GM21526 (cell line): ENCODE data around the gene TTC39C.
"Not testable (repeated sequence)": the region's sequence is repeated elsewhere in the genome, so short reads cannot be mapped to it uniquely, and the experiment has no call there.

Source experiments
- ATAC-seq: cut with Tn5 transposase; IDR thresholded peaks from one replicate; pipeline ENCODE4 v1.9.1; 2021; ENCODE audit warnings: moderate library complexity; ENCODE audit not compliant: unreplicated experiment, low FRiP score

The TTC39C gene

GRCh38 chr18:24048261-24048660 lies 33.7 kb downstream of the TTC39C start:
- no peak for ATAC-seq

- ATAC-seq: no peak
Observed at GRCh38 chr18:24049142-24049541, 34.6 kb downstream of the TTC39C start.

- ATAC-seq: no peak
Observed at GRCh38 chr18:24051031-24051947, 36.7 kb downstream of the TTC39C start.

- ATAC-seq: no peak
Observed at GRCh38 chr18:24052053-24052452, 37.5 kb downstream of the TTC39C start.

GRCh38 chr18:24053211-24053610 lies 38.7 kb downstream of the TTC39C start:
- no peak for ATAC-seq

- ATAC-seq: no peak
Observed at GRCh38 chr18:24054130-24054529, 39.6 kb downstream of the TTC39C start.

GRCh38 chr18:24055009-24055804 lies 40.7 kb downstream of the TTC39C start:
- no peak for ATAC-seq

- ATAC-seq: no peak
Observed at GRCh38 chr18:24055878-24056277, 41.3 kb downstream of the TTC39C start.

- no peak for ATAC-seq
Observed at GRCh38 chr18:24056506-24056905, 42.0 kb downstream of the TTC39C start.

GRCh38 chr18:24057804-24058203 lies 43.2 kb downstream of the TTC39C start:
- no peak for ATAC-seq

- ATAC-seq: not testable (repeated sequence)
Observed at GRCh38 chr18:24059385-24059784, 44.8 kb downstream of the TTC39C start.

GRCh38 chr18:24060644-24061043 lies 46.1 kb downstream of the TTC39C start:
- no peak for ATAC-seq

GRCh38 chr18:24063121-24063731 lies 48.7 kb downstream of the TTC39C start:
- no peak for ATAC-seq

- no peak for ATAC-seq
Observed at GRCh38 chr18:24064391-24065100, 50.0 kb downstream of the TTC39C start.

GRCh38 chr18:24065906-24066305 lies 51.4 kb downstream of the TTC39C start:
- ATAC-seq: no peak

- no peak for ATAC-seq
Observed at GRCh38 chr18:24068945-24069693, 54.6 kb downstream of the TTC39C start.

GRCh38 chr18:24071029-24071428 lies 56.5 kb downstream of the TTC39C start:
- no peak for ATAC-seq

GRCh38 chr18:24071779-24072178 lies 57.2 kb downstream of the TTC39C start:
- no peak for ATAC-seq

- no peak for ATAC-seq
Observed at GRCh38 chr18:24072743-24073142, 58.2 kb downstream of the TTC39C start.

- no peak for ATAC-seq
Observed at GRCh38 chr18:24073791-24074190, 59.2 kb downstream of the TTC39C start.
